Measurements from ENCODE around the gene ABHD13. TPM values are rescaled to one million over a fixed set of nuclear protein-coding genes. Genes with fewer than 3 reads are reported as not detected.
"Not testable (repeated sequence)": the region's sequence is repeated elsewhere in the genome, so short reads cannot be mapped to it uniquely, and the experiment has no call there.

Gene ABHD13
- 4.4 and 5.4 TPM in 2 replicates for total RNA-seq (2014; rRNA removed; shearing (Covaris generic))

DNA sequence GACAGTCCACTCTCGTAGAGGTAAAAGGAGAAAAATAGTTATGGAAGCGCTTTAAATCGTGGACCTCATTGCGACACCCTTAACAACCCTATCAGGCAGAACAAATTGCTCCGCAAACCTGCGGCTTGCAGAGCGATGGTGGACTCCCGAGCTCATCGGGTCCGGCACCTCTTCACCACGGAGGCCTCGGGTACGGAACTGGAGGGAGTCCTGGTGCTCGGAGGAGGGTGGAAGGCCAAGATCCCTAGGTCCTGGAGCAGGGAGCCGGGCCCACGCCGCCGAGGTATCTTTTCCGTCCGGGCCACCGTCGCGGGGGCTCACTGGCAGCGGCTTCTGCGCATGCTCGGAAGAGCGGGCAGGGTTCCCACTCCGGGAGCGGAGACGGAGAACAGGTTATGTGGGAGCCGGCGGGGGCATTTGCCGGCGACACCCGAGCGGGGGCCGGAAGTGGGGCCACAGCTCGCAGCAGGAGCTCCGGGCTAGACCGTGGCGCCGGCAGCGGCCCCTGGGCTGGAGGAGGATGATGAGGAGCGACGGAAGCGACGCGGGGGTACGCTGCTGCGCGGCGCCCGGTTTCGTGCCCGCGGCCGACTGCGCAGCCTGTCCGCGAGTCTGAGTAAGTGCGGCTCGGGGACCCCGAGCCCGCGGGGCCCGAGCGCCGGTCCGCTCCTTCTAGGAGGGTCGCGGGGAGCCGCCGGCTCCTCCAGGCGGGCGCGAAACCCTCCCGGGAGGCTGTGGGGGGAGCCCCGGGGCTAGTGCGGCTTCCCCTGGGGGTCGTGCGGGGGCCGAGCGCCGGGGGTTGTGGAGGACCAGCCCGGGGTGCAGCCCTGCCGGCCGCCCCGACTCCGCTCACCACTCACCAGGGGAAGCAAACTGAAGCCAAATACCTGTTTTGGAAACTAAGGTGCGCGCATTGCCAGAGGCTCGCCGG is at the start of gene ABHD13:
TSS of gene ABHD13 (plus strand) at position 349 of the 931 bp plus-strand sequence. CDS start 10,827 bp downstream, outside the sequence.
- peak; percentile 85 for DNase-seq (ENCODE audit: low read depth)

DNA sequence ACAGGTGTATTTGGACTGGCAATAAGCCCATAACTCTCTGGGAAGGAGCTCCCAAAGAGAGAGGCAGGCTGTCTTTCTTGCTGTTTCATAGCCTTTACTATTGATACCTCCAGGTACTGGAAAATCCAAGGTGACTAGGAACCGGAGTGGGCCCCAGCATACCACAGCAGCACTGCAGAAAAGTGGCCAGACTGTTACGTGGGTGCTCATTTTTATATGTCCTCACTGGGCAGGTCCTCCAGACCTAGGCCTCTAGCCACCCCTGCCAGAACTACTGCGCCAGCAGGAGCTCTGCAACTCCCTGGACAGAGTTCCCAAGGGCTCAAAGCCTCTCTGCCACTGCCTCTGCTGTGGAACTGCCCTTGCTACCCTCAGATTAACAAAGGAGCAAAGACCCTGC is 49.3 kb upstream of the ABHD13 start:
- DNase-seq (ENCODE audit: low read depth): no peak

DNA sequence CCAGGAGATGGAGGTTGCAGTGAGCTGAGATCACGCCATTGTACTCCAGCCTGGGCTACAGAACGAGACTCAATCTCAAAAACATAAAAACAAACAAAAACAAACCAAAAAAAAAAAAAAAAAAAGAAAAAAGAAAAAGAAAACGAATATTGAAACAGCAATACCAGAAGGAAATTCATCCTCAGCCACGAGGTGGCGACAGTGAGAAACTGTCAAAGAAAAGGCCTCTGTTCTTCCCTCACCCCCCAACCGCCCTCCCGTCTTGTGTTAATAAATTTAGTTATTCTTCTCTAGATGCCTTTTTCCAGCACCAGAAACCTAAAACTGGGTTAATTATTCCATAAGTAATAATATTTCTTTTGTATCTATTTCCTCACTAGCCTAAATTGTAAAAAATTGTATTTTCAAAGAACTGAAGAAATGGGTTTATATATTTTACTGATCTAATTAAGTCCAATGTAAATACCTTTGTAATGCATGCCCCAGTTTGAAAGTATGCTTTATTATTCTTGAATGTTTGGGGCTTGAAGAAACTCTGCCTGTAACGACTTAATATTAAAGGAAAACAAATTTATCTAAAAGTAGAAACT is 41.4 kb upstream of the ABHD13 start:
- DNase-seq (ENCODE audit: low read depth): peak; percentile 23

DNA sequence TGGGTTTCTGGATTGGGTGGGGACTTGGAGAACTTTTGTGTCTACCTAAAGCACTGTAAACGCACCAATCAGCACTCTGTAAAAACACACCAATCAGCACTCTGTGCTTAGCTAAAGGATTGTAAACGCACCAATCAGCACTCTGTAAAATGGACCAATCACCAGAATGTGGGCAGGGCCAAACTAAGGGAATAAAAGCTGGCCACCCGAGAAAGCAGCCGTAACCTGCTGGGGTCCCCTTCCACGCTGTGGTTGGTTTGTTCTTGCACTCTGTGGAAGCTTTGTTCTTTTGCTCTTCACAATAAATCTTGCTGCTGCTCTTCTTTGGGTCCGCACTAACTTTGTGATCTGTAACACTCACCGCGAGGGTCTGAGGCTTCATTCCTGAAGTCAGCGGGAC is 40.1 kb upstream of the ABHD13 start:
- DNase-seq (ENCODE audit: low read depth): no peak

DNA sequence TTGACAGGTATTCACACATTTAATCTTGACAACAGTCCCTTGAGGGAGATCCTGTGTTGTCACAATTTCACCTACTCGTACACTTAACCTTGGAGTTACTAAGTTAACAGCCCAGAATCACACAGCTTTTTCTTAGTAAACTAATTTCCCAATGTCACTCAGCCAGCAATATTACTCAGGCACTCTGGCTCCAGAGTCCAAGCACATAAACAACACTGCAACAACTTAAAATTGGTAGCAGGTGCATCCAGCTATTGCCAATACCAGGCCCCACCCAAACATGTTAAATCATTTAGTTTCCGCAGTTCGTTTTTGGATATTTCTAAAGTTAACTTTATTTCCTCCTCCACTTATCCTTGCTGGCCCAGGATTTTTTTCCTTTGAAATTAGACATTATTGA is 35.5 kb upstream of the ABHD13 start:
- no peak for DNase-seq (ENCODE audit: low read depth)

DNA sequence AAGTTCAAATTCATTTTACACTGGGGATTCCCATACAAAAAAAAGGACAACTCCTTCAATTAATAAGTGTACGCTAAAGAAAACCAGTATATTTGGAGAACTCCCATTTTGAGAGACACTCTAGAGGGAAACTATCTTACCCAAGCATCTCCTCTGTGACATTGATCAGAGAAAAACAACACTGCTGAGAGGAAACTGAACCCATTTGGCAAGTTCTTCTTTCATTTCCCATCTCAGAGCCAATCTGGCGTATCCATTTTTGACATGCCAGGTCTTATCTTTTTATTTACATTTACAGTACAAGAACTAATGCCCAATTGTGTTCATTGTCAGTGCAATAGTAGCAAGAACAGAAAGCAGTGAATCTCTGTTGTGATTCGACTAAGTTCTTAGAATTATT is 33.0 kb upstream of the ABHD13 start:
- DNase-seq (ENCODE audit: low read depth): no peak

DNA sequence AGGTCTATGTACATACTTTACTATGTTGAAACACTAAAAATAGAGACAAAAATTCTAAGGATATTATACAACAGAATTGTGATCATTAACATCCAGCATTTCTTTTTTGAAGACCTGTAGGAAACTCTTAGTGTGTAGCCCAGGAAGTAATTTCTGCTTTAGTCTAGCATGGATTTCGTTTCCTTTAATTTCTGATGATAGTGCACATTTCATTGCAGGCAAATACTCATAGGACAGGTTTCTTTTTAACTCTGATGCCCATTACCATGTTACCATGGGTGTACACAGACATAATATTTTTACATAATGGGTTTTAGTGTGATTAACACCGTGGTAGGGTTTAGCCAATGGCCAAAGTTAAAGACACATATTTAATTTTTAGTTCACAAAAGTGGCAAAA is 29.9 kb upstream of the ABHD13 start:
- no peak for DNase-seq (ENCODE audit: low read depth)

DNA sequence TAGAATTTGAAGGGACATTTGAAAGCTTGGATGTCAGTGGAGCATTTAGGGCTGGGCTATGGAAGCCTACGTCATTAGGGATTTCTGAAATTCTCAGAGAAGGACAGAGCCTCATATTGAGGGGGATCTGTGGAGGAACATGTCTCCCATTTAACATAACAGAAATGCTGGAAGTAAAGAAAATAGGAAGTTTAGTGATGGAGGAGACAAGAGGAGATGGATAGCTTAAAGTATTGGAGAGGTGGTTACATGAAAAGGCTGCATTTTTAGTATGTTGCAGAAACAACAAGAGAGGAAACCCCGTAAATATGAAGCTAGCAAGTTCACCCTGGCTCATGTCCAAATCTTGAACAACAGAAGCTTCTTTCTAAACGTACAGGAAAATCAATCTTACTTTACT is 27.3 kb upstream of the ABHD13 start:
- no peak for DNase-seq (ENCODE audit: low read depth)

DNA sequence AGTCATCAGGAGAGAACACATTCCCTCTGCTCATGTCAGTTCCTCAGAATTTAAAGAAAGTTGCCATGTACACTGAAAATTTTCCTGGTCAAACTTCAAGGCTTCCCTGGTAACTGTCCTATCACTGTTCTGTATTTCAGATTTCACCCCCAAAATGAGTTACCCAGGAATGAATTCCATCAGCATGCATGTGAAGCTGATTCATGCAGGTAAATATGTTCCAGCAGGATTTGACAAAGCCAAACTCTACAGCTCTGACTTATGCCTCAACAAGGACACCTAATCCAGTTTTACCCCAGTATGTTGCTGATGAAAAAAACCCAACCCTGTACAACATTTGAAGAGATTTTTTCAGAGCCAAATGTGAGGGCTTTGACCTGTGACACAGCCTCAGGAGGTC is 24.4 kb upstream of the ABHD13 start:
- no peak for DNase-seq (ENCODE audit: low read depth)

DNA sequence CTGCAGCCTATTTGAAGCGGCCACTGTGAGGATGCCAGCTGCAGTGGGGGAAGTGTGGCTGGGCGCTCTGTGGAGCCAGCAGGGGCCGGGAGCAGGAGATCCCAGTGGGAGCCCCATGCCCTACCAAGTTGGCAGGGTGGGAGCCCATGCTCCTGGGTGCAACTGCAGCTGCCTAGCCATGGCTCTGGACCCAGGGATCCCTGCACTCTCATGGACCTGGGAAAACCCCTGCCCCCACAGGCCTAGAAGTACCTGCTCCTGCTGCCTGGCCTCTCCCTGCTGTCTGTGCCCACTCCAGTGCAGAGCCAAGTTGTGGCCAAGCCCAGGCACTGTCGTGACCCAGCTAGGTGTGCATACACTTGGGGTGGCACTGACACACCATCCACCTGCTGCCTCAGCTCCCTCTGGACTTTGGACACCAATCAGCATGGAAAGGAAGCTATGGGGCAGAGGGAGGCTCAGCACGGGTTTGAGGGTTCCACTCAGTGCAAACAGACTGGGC is 23.7 kb upstream of the ABHD13 start:
- no peak for DNase-seq (ENCODE audit: low read depth)

DNA sequence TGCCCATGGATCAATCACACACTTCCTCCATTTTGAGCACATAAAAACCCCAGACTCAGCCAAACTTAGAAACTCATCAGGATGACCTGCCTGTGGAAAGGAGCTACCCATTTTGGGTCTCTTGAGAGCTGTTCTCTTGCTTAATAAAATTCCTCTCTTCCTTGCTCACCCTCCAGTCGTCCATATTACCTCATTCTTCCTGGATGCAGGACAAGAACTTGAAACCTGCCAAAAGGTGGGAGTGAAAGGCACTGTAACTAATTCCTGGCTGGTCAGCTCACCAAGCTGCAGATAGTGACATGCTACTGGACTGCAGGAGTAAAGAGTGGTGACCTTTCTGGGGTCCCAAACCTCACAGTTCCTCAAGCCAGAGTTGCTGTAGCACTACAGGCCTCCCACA is 23.0 kb upstream of the ABHD13 start:
- DNase-seq (ENCODE audit: low read depth): no peak

DNA sequence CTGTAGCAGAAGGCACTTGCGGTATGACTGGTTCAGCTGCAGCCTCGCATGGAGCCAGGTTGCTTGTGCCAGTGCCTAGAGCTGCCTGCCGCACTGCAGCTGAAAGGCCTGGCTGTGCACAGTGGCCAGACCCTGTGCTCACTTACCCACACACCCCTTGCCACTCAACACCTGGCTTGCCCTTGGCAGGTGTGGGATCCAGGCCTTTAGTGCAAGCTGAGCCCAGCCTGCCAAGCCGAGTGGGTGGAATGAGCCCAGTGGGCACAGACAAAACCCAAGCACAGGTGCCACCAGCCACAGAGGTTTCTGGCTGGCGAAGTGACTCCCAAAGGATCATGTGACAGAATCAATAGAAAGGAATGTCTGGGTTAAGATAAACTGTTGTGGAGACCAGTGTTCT is 22.3 kb upstream of the ABHD13 start:
- no peak for DNase-seq (ENCODE audit: low read depth)

DNA sequence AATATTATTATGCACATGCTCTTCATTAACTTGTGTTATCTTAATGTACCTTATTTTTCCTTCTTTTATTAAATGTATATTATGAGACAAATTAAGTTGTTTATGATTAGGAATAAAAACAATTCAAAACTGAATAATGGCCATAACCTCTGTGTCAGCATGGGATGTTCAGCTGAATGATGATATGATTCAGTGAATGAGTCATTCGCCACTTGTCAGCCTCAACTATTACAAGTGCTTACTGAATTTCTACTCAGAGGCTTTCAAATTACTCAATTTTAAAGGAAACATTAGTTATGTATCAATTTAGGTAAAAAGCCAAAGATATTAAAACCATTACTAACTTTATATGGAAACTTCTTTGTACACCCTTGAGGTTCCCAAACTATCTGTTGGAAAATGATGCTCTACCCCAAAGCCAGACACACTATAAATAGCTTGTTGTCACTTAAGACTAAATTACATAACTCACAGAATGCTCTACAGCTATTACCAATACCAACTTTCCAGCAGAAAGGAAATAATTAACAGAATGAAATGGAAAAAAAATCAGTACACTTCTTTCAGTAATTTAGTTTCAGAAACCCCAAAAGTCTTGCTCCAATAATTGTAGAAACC is 17.3 kb upstream of the ABHD13 start:
- DNase-seq (ENCODE audit: low read depth): peak; percentile 8

DNA sequence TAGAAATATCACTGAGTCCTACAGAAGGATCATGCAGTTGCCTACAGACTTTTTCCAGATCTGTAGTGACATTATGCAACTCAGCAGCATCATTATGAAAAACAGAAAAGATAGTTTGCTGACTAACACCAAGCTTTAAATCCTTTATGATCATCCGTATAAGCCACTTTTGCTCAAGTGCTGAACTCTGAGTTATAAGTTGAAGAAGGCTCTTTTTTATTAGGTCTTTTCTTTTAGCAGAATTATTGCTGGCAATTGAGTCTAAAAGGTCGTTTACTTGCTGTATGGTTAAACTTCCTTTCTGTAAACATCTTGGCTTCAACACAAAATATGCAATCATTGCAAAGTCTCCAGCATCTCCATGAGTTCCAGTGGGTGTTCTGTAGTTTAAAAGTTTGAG is 7.6 kb upstream of the ABHD13 start:
- DNase-seq (ENCODE audit: low read depth): no peak

DNA sequence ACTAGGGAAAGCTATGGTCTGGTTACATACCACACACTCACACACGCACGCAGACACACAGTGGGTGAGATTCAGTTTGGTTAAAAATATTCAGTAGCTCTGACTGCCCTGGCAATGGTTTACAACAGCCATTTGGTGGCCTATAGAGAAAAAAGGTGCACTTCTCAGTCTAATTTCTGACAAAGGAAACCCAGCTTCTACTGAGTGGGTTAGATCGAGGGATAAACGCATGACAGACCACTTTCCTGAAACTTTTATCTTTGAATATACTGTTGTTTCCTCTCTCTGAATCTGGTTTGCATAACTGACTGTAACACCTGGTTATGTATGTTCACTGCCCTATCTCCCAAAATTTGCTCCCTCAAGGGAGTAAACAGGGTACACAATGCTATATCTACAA is 5.3 kb upstream of the ABHD13 start:
- no peak for DNase-seq (ENCODE audit: low read depth)

DNA sequence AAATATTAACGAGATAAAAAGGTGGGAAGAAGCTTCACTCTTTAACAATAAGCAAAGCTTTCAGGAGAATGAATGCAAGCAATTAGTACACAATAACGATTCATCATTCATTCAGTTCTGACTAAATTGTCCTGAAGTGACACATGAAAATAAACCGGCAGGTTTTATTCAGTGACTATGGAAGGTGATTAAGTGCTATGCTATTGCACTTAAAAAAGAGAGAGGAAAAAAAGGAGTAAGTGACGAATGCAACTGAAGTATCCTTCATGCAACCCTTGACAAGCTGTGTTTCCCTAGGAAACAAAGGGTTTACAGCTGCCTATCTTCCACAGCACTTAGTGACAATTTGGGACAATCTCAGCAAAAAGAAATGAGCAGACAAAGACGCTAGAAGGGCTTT is 4.2 kb upstream of the ABHD13 start:
- peak; percentile 52 for DNase-seq (ENCODE audit: low read depth)

DNA sequence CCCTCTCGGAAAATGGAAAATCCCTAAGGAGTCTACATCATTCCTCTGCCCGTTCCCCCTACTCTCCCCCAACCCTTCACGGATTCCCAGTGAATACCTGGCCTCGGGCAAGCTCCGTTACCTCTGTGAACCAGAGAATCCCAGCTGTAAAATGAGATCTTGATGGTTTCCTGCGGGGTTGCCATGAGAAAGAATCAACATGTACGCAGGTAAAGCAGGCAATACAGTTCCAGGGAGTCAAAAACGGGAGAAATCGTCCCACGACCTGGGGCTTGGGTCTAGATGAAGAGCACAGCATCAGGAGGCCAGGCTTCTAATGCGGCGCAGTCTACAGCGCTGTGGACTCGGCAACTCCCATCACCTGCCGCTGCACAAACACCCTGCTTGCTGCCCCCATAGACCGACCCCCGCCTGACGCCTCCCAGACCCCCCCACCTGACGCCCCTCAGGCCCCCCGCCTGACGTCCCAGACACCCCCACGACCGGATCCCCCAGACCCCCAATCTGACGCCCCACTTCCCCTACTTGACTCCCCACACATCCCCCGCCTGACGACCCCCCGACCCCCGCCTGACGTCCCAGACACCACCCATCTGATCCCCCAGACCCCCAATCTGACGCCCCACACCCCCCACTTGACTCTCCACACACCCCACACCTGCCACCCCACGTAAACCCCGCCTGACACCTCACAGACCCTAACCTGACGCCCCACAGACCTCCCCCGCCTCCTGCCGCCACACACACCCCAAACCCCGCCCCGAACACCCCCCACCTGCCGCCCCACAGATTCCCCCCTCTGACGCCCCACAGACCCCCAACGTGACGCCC is 3.5 kb upstream of the ABHD13 start:
- DNase-seq (ENCODE audit: low read depth): peak; percentile 26

DNA sequence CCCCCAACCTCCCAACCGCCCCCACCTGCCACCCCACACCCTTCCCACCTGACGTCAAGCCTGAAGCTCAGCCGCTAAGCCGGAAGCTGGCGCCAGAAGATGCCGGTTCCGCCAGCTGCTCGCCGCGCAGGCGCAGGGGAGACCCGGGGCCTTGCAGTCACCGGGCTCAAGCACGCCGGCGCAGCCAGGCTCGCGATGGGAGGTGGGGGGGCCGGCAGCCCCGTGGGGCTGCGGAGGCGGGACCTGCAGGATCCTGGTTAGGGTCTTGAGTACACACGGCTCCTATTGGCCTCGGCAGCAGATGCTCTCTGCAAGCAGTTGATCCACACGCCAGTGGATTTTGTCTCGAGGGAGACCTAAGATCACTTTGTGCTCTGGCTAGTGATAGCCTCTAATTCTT is 2.8 kb upstream of the ABHD13 start, which contains the start of gene LIG4:
TSS of gene LIG4 (minus strand) at position 101 of the 400 bp plus-strand sequence. CDS start 4,268 bp downstream, outside the sequence.
- peak; percentile 87 for DNase-seq (ENCODE audit: low read depth)

DNA sequence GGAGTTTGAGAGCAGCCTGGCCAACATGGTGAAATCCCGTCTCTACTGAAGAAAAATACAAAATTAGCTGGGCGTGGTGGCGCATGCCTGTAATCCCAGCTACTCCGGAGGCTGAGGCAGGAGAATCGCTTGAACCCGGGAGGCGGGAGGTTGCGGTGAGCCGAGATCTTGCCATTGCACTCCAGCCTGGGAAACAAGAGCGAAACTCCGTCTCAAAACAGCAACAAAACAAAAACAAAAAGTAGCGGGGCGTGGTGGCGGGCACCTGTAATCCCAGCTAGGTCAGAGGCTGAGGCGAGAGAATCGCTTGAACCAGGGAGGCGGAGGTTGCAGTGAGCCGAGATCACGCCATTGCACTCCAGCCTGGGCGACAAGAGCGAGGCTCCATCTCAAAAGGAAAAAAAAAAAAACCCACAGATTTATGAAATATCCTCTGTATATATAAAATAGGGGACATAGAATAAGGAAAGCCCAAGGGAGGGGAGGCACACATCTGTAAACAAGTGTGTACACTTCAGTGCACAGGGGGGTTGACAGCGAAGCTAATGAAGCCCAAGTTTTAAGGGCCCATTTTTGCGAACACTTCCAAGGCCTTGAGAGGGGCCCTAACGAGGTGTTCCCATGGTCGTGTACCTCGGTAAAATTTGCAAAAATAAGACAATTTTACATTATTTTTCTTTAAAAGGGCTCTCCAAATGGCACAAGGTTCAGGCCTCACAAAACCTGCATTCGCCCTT is 717 bp upstream of the ABHD13 start:
- DNase-seq (ENCODE audit: low read depth): not testable (repeated sequence)

DNA sequence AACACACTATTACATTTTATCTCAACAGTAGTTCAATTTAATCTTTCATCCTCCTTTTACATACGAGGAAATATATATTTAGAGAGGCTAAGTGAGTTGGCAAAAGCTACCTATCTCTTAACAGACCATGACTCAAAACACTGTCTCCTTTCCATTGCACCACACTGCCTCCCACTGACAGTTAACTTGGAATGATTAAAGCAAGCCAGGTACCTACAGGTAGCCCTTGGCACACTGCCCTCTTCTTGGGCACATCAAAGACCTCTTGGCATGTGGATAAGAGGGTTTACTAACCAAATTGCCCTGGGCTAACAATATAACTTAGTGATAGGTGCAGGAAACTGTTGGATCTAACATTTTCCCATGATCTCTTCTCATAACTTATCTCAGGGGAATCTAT is 1.8 kb downstream of the ABHD13 start:
- DNase-seq (ENCODE audit: low read depth): peak; percentile 3
